ENCODE measurements around the gene AP4E1. TPM values are rescaled to one million over a fixed set of nuclear protein-coding genes. Genes with fewer than 3 reads are reported as not detected.
"Not testable (repeated sequence)": the region's sequence is repeated elsewhere in the genome, so short reads cannot be mapped to it uniquely, and the experiment has no call there.

AP4E1 gene
- total RNA-seq, 2 donors from 2014 or later, result 10.6 to 15.6 TPM

GRCh38 chr15:50997371-50998051, 89.0 kb downstream of the AP4E1 start:
- no peak overlapping the region for H3K4me3 Mint-ChIP-seq
- no peaks in the 10 kb centered on the region for H3K4me1 Mint-ChIP-seq
- H3K27me3 Mint-ChIP-seq, result no peaks in the 10 kb centered on the region
- H3K36me3 Mint-ChIP-seq (ENCODE audit: low read depth), result peaks cover 90% of the 10 kb centered on the region
- H3K9me3 Mint-ChIP-seq, result no peaks in the 10 kb centered on the region
- ATAC-seq (replicated peaks), result no peak
- no peak overlapping the region for H3K27ac Mint-ChIP-seq

- H3K36me3 Mint-ChIP-seq (ENCODE audit: low read depth), result peaks cover 72% of the 10 kb centered on the region
- no peak overlapping the region for H3K4me3 Mint-ChIP-seq
- no peaks in the 10 kb centered on the region for H3K27me3 Mint-ChIP-seq
- no peaks in the 10 kb centered on the region for H3K4me1 Mint-ChIP-seq
- no peaks in the 10 kb centered on the region for H3K9me3 Mint-ChIP-seq
- H3K27ac Mint-ChIP-seq, result no peak overlapping the region
- ATAC-seq (replicated peaks), result no peak
These were observed 95.6 kb downstream of the AP4E1 start for GRCh38 chr15:51004103-51004551.

- Mint-ChIP-seq H3K4me1 (no peaks in the 10 kb centered on the region), H3K36me3 (ENCODE audit: low read depth) (peaks cover 68% of the 10 kb centered on the region), H3K27me3 (no peaks in the 10 kb centered on the region), H3K9me3 (no peaks in the 10 kb centered on the region), H3K27ac (peak overlapping the region; percentile 47), H3K4me3 (no peak overlapping the region)
- ATAC-seq (replicated peaks), result peak; percentile 54
These were observed 98.0 kb downstream of the AP4E1 start for GRCh38 chr15:51006336-51006985.

- Mint-ChIP-seq H3K9me3 (no peaks in the 10 kb centered on the region), H3K4me1 (no peaks in the 10 kb centered on the region), H3K36me3 (ENCODE audit: low read depth) (peaks cover 61% of the 10 kb centered on the region), H3K27ac (no peak overlapping the region), H3K27me3 (no peaks in the 10 kb centered on the region), H3K4me3 (no peak overlapping the region)
- no peak for ATAC-seq (replicated peaks)
These were observed 98.7 kb downstream of the AP4E1 start for GRCh38 chr15:51007131-51007666.

GRCh38 chr15:51011212-51011611, 102.7 kb downstream of the AP4E1 start:
- no peak overlapping the region for H3K4me3 Mint-ChIP-seq
- no peak for ATAC-seq (replicated peaks)

GRCh38 chr15:51016615-51017014, 108.1 kb downstream of the AP4E1 start:
- H3K4me1 Mint-ChIP-seq, result no peaks in the 10 kb centered on the region
- no peak for ATAC-seq (replicated peaks)
- peaks cover 3% of the 10 kb centered on the region for H3K9me3 Mint-ChIP-seq
- H3K4me3 Mint-ChIP-seq, result no peak overlapping the region
- H3K36me3 Mint-ChIP-seq (ENCODE audit: low read depth), result peaks cover 33% of the 10 kb centered on the region
- H3K27ac Mint-ChIP-seq, result no peak overlapping the region
- no peaks in the 10 kb centered on the region for H3K27me3 Mint-ChIP-seq

More at GRCh38 chr15:51011212-51011611, 102.7 kb downstream of the AP4E1 start:
- Mint-ChIP-seq H3K27ac (no peak overlapping the region), H3K27me3 (no peaks in the 10 kb centered on the region), H3K36me3 (ENCODE audit: low read depth) (peaks cover 54% of the 10 kb centered on the region), H3K4me1 (no peaks in the 10 kb centered on the region), H3K9me3 (no peaks in the 10 kb centered on the region)

GRCh38 chr15:51022206-51022605, 113.7 kb downstream of the AP4E1 start:
- H3K9me3 Mint-ChIP-seq, result peaks cover 3% of the 10 kb centered on the region
- H3K4me1 Mint-ChIP-seq, result no peaks in the 10 kb centered on the region
- peaks cover 43% of the 10 kb centered on the region for H3K36me3 Mint-ChIP-seq (ENCODE audit: low read depth)
- no peak overlapping the region for H3K27ac Mint-ChIP-seq
- ATAC-seq (replicated peaks), result no peak
- no peak overlapping the region for H3K4me3 Mint-ChIP-seq
- no peaks in the 10 kb centered on the region for H3K27me3 Mint-ChIP-seq

GRCh38 chr15:51023499-51023898, 115.0 kb downstream of the AP4E1 start:
- Mint-ChIP-seq H3K4me3 (no peak overlapping the region), H3K4me1 (no peaks in the 10 kb centered on the region), H3K27me3 (no peaks in the 10 kb centered on the region), H3K27ac (no peak overlapping the region), H3K36me3 (ENCODE audit: low read depth) (peaks cover 49% of the 10 kb centered on the region), H3K9me3 (peaks cover 3% of the 10 kb centered on the region)
- no peak for ATAC-seq (replicated peaks)

- peaks cover 40% of the 10 kb centered on the region for H3K36me3 Mint-ChIP-seq (ENCODE audit: low read depth)
- no peaks in the 10 kb centered on the region for H3K27me3 Mint-ChIP-seq
- peaks cover 2% of the 10 kb centered on the region for H3K9me3 Mint-ChIP-seq
These were observed 116.4 kb downstream of the AP4E1 start for GRCh38 chr15:51024735-51025453.

GRCh38 chr15:51025454-51025846, 117.0 kb downstream of the AP4E1 start:
- Mint-ChIP-seq H3K27ac (no peak overlapping the region), H3K9me3 (no peaks in the 10 kb centered on the region), H3K36me3 (ENCODE audit: low read depth) (peaks cover 35% of the 10 kb centered on the region), H3K27me3 (no peaks in the 10 kb centered on the region), H3K4me1 (no peaks in the 10 kb centered on the region), H3K4me3 (no peak overlapping the region)
- no peak for ATAC-seq (replicated peaks)

More at GRCh38 chr15:51024735-51025453, 116.4 kb downstream of the AP4E1 start:
- no peak for ATAC-seq (replicated peaks)
- H3K27ac Mint-ChIP-seq, result no peak overlapping the region
- no peak overlapping the region for H3K4me3 Mint-ChIP-seq
- H3K4me1 Mint-ChIP-seq, result no peaks in the 10 kb centered on the region

GRCh38 chr15:51030649-51031316, 122.3 kb downstream of the AP4E1 start:
- no peak for ATAC-seq (replicated peaks)
- H3K36me3 Mint-ChIP-seq (ENCODE audit: low read depth), result peaks cover 6% of the 10 kb centered on the region
- H3K4me3 Mint-ChIP-seq, result no peak overlapping the region
- no peaks in the 10 kb centered on the region for H3K9me3 Mint-ChIP-seq
- no peaks in the 10 kb centered on the region for H3K27me3 Mint-ChIP-seq
- H3K4me1 Mint-ChIP-seq, result no peaks in the 10 kb centered on the region
- no peak overlapping the region for H3K27ac Mint-ChIP-seq

- H3K4me3 Mint-ChIP-seq; H3K4me1 Mint-ChIP-seq; H3K27ac Mint-ChIP-seq; H3K27me3 Mint-ChIP-seq; ATAC-seq (replicated peaks); H3K9me3 Mint-ChIP-seq: not testable (repeated sequence)
- peaks cover 26% of the 10 kb centered on the region for H3K36me3 Mint-ChIP-seq (ENCODE audit: low read depth)
These were observed 129.0 kb downstream of the AP4E1 start for GRCh38 chr15:51037474-51037873.

GRCh38 chr15:51038162-51038973, 129.9 kb downstream of the AP4E1 start:
- ATAC-seq (replicated peaks), result no peak
- Mint-ChIP-seq H3K9me3 (peaks cover 4% of the 10 kb centered on the region), H3K27ac (no peak overlapping the region), H3K36me3 (ENCODE audit: low read depth) (peaks cover 26% of the 10 kb centered on the region), H3K4me1 (peaks cover 6% of the 10 kb centered on the region), H3K4me3 (no peak overlapping the region), H3K27me3 (no peaks in the 10 kb centered on the region)

GRCh38 chr15:51038974-51039319, 130.5 kb downstream of the AP4E1 start:
- Mint-ChIP-seq H3K4me3 (no peak overlapping the region), H3K36me3 (ENCODE audit: low read depth) (peaks cover 26% of the 10 kb centered on the region), H3K9me3 (peaks cover 4% of the 10 kb centered on the region), H3K4me1 (peaks cover 6% of the 10 kb centered on the region), H3K27me3 (no peaks in the 10 kb centered on the region), H3K27ac (no peak overlapping the region)
- no peak for ATAC-seq (replicated peaks)

Data from activated T-helper 17 cell treated with anti-CD3 and anti-CD28 coated beads, Interleukin-2, amount 50 U/mL, for 72 hours (primary cell).